GM12878 (cell line): Measurements from ENCODE around the gene TTC23L. TPM values are rescaled to one million over a fixed set of nuclear protein-coding genes. Genes with fewer than 3 reads are reported as not detected.

Experiments
- CBX3 ChIP-seq: fragments of 200-600 bp; sonication (generic); IDR thresholded peaks from 2 replicates; pipeline ENCODE4 v1.6.1; 2016; ENCODE audit warnings: low read depth, borderline replicate concordance
- EP300 ChIP-seq, 2 experiments: fragments of 150-350 bp in 1 of 2; IDR thresholded peaks; 2 replicates each; pipeline ENCODE4 v1.6.1; 2011 to 2012; ENCODE audit warnings: low read depth in 2 of 2, low read length in 2 of 2, borderline replicate concordance in 1 of 2, improper control_type of control experiment in 1 of 2, inconsistent platforms in 1 of 2; ENCODE audit not compliant: control insufficient read depth in 1 of 2
- IRF3 ChIP-seq: fragments of 450-650 bp; IDR thresholded peaks from 2 replicates; pipeline ENCODE4 v1.6.1; 2014; ENCODE audit warnings: mild to moderate bottlenecking
- MAX ChIP-seq: IDR thresholded peaks from 2 replicates; pipeline ENCODE4 v1.6.1; 2012; ENCODE audit warnings: low read depth, low read length, improper control_type of control experiment
- NFYA ChIP-seq: IDR thresholded peaks from 2 replicates; pipeline ENCODE4 v1.6.1; 2011; ENCODE audit warnings: low read depth, mild to moderate bottlenecking, low read length, improper control_type of control experiment, borderline replicate concordance
- NRF1 ChIP-seq: conservative IDR thresholded peaks from 2 replicates; pipeline ENCODE4 v1.6.1; 2011; ENCODE audit warnings: mild to moderate bottlenecking, low read depth, low read length, improper control_type of control experiment
- SMARCA5 ChIP-seq: fragments of 450-650 bp; IDR thresholded peaks from 2 replicates; pipeline ENCODE4 v1.6.1; 2017; ENCODE audit warnings: mild to moderate bottlenecking
- SRF ChIP-seq, 2 experiments: IDR thresholded peaks; 2 replicates each; pipeline ENCODE4 v1.6.1; 2011; ENCODE audit warnings: low read depth in 2 of 2, low read length in 2 of 2, mild to moderate bottlenecking in 1 of 2, moderate library complexity in 1 of 2
- STAT3 ChIP-seq: IDR thresholded peaks from 2 replicates; pipeline ENCODE4 v1.6.1; 2011; ENCODE audit warnings: low read depth, low read length, improper control_type of control experiment
- USF2 ChIP-seq: IDR thresholded peaks from 2 replicates; pipeline ENCODE4 v1.6.1; 2011; ENCODE audit warnings: low read depth, low read length, improper control_type of control experiment, borderline replicate concordance
- WRNIP1 ChIP-seq: IDR thresholded peaks from 2 replicates; pipeline ENCODE4 v1.6.1; 2011; ENCODE audit warnings: low read depth, low read length, improper control_type of control experiment, borderline replicate concordance
- ZBED1 ChIP-seq: IDR thresholded peaks from 2 replicates; pipeline ENCODE4 v1.6.1; 2016; ENCODE audit warnings: borderline replicate concordance
- ZNF592 ChIP-seq: fragments of 450-650 bp; IDR thresholded peaks from 2 replicates; pipeline ENCODE4 v1.6.1; 2017; ENCODE audit warnings: mild to moderate bottlenecking, moderate library complexity
- polyA plus RNA-seq, 11 experiments: library from polyadenylated mRNA; depleted of rRNA in 4 of 11; unstranded in 6 of 11; stranded (reverse) in 5 of 11; fragments of >200 nt; fragmentation: Nextera tagmentation in 4 of 11; fragmentation: Illumina TruSeq in 1 of 11; extraction: Ambion mirVana in 4 of 11; extraction: Trizol in 1 of 11; gene quantifications; 1 replicate in 1 of 11; 2 replicates in 10 of 11; pipeline versions ENCODE4 v1.2.1 to v1.2.3, GENCODE V29; 2011 to 2016; ENCODE audit warnings: inconsistent platforms in 2 of 11, missing spikeins in 2 of 11, low read depth in 1 of 11
- total RNA-seq, 4 experiments: library from RNA; depleted of rRNA in 3 of 4; stranded (reverse); fragments of >200 nt in 3 of 4; fragmentation: Illumina TruSeq in 1 of 4; extraction: Trizol in 1 of 4; gene quantifications; 2 replicates each; pipeline versions ENCODE4 v1.2.1 to v1.2.3, GENCODE V29; 2013 to 2021

Gene TTC23L
- total and polyA plus RNA-seq, 10 of the 15 experiments (the other 5 are each of a cell fraction or from before 2014, with no cell fraction given) = 0.09 to 0.34 TPM; not detected in 8

GRCh38 chr5:34833976-34834793 is 4.8 kb upstream of the TTC23L start (continued):
- TF ChIP-seq ZNF592 (no peak), ZBED1 (no peak), SMARCA5 (no peak), NRF1 (no peak), WRNIP1 (no peak), USF2 (no peak), IRF3 (no peak), EP300 (IDR thresholded peaks at IDR 0.05; ENCODE audit: borderline replicate concordance in 1 of 2, control insufficient read depth in 1 of 2, low read depth in 2 of 2, low read length in 2 of 2) (no peak), SRF (IDR thresholded peaks at IDR 0.05; ENCODE audit: low read depth in 2 of 2, low read length in 2 of 2) (no peak), NFYA (no peak), CBX3 (no peak), MAX (no peak), STAT3 (no peak)
